ENCODE measurements around the gene TUBB2A.

TUBB2A gene

GRCh38 chr6:3118353-3119039, 38.8 kb downstream of the TUBB2A start, which contains the start of gene BPHL:
Gene BPHL, plus strand, starts transcription at chr6:3118711. Its CDS starts 30 bp downstream, at chr6:3118741.
- peak; percentile 97 to 99 for DNase-seq

GRCh38 chr6:3117912-3118352, 39.4 kb downstream of the TUBB2A start:
- DNase-seq, result no peak

- no peak for DNase-seq
These were observed 43.0 kb downstream of the TUBB2A start for GRCh38 chr6:3114377-3114776.

GRCh38 chr6:3109761-3110160, 47.6 kb downstream of the TUBB2A start:
- no peak for DNase-seq

- DNase-seq, result no peak
These were observed 48.5 kb downstream of the TUBB2A start for GRCh38 chr6:3108746-3109414.
